IPS-18c (cell line): ENCODE data around the gene MAPK8.

Experiments used
- H3K4me3 ChIP-seq: 2 replicates; pipeline ENCODE4 v1.7.0; 2013; ENCODE audit warnings: low read depth, mild to moderate bottlenecking, low read length, moderate library complexity; ENCODE audit not compliant: insufficient read depth
- H3K9me3 ChIP-seq: one replicate; pipeline ENCODE4 v1.6.1; 2013; ENCODE audit warnings: mild to moderate bottlenecking, low read length, moderate library complexity; ENCODE audit not compliant: control insufficient read depth, insufficient read depth

Gene MAPK8

DNA sequence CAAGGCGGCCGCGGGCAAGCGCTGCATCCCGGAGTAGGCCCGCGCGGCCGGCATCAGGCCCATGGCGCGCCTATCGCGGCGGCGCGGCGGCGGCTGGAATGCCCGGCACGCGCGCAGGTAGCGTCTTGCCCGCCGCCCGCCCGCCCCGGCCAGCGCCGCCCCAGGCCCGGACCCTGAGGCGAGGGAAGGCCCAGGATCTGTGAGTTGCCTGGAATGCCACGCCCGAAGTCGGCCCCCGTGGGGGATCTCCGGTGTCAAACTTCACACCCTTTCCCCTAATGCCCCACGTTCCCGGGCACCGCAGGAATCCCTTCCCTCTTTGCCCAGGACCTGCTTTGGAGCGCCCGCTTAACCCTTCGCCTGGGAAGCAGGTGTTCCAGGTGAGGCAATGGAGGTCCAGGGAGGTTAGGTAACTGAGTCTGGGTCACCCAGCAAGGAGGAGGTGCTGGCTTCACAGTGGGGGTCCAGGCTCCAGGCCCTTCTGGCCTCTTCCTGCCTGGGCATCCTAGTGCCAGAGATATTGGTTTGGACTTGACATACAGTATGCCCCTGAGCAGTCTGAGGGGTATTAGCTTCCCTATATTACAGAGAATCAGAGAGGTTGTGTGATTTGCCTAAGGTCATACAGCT lies 160.2 kb downstream of the MAPK8 start:
- Histone ChIP-seq H3K4me3 (no peak overlapping the region), H3K9me3 (no peaks in the 10 kb centered on the region)

- no peaks in the 10 kb centered on the region for H3K9me3 ChIP-seq
Observed at GRCh38 chr10:48467669-48468068, 161.2 kb downstream of the MAPK8 start.

DNA sequence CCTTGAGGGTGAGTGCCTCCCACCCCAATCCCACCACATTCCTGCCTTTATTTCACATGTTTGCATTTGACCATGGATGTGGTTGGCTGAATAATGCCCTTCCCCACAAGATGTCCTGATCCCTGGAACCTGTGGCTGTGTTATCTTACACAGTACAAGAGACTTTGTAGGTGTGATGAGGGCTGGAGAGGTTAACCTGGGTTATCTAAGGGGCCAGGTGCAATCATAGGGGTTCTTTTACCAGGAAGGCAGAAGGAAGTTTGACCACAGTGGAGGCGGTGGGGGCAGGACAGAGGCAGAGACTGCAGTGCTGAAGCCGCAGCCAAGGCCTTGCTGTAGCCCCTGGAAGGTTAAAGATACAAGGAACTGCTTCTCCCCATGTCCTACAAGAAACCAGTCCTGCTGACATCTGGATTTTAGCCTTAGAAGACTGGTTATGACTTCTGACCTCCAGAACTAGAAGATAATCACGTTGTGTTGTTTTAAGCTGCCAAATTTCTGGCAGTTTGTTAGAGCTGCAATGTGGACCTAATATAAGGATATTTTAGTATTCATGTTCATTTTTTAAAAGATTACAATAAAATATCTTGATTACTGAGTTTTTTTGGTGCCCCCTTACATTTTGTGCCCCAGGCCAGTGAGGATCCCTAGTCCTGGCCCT lies 161.8 kb downstream of the MAPK8 start:
- no peaks in the 10 kb centered on the region for H3K9me3 ChIP-seq
- H3K4me3 ChIP-seq, result no peak overlapping the region

More at GRCh38 chr10:48467669-48468068, 161.2 kb downstream of the MAPK8 start:
- no peak overlapping the region for H3K4me3 ChIP-seq

DNA sequence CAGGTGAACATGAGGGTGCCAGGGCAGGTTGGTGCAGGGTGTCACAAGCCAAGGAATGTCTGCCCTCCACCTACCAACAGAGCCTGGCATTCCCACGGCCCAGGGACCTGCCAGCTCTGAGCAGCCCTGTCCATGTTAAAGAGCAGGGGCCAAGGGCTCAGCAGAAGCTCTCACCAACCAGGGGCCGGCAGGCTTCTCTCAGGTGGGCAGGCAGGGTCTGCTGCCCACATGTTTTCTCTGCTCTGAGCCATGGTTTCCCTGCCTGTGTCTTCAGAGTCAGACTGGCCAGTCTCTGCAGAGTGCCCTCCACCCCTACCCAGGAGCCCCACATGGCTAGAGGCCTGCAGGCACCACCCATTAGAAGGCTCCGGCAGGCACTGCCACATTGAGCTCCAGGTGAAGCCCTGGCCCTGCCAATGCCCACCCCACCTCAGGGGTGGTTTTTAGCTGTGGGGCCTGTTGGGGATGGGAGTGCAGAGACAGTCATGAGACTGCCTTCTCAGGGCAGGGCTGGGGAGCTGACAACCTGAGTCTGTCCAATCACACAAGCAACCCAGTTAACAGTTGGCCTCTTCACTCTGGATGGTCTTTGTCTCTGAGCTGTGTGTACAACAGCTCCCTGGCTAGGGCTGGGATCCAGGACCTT lies 162.5 kb downstream of the MAPK8 start:
- Histone ChIP-seq H3K9me3 (no peaks in the 10 kb centered on the region), H3K4me3 (no peak overlapping the region)

DNA sequence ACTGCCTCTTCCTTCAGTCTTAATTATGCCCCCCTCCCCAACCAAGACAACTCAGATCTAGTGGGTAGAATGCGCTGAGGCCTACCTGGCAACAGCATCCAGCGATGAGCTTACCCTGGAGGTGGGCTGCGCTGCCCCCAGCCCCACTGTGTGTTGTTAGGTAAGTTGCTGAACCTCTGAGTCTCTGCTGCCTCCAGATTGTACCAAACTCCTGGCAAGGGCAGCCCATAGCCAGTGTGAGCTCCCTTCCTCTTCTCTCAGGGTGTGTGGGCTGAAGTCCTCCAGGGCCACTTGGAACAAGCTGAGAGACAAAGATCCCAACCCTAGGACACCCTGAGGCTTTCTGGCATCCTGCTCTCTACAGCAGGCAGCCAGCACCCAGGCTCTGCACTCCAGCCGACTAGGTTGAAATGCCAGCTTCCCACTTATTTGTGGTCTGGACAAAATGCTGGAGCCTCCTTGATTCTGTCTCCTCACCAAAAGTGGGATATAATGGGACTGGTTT lies 163.1 kb downstream of the MAPK8 start:
- no peaks in the 10 kb centered on the region for H3K9me3 ChIP-seq
- H3K4me3 ChIP-seq, result no peak overlapping the region

GRCh38 chr10:48470115-48470892 lies 163.8 kb downstream of the MAPK8 start:
- H3K4me3 ChIP-seq, result no peak overlapping the region

GRCh38 chr10:48470893-48471805 lies 164.7 kb downstream of the MAPK8 start:
- Histone ChIP-seq H3K4me3 (no peak overlapping the region), H3K9me3 (no peaks in the 10 kb centered on the region)

More at GRCh38 chr10:48470115-48470892, 163.8 kb downstream of the MAPK8 start:
- H3K9me3 ChIP-seq, result no peaks in the 10 kb centered on the region

- H3K9me3 ChIP-seq, result no peaks in the 10 kb centered on the region
Observed at GRCh38 chr10:48472501-48473069, 166.1 kb downstream of the MAPK8 start.

GRCh38 chr10:48473704-48474103 lies 167.2 kb downstream of the MAPK8 start:
- no peaks in the 10 kb centered on the region for H3K9me3 ChIP-seq

More at GRCh38 chr10:48472501-48473069, 166.1 kb downstream of the MAPK8 start:
- H3K4me3 ChIP-seq, result no peak overlapping the region

DNA sequence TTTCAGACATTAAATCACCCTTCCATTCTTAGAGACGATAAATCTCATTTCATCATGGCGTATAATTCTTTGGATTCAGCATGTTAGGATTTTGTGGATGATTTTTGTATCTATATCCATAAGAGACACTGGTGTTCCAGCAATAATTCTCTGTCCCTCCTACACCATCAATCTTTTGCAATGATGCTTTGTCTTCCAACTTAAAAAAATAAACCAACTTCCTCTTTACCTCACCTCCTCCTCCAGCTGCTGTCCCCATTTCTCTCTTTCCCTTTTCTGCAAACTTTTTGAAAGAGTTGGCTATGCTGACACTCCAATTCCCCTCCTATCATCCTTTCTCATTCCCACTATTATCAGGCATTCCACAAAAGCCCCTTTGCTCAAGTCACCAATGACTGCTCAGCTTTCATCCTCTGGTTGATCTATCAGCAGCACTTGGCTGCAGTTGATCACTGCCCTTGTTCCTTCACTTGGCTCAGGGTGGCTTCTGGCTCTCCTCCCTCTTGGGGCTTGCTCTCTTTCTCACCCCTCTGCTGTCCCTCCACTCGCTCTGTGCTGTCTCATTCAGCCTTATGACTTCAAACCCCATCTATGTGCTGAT lies 168.4 kb downstream of the MAPK8 start:
- H3K9me3 ChIP-seq, result no peaks in the 10 kb centered on the region
- no peak overlapping the region for H3K4me3 ChIP-seq

More at GRCh38 chr10:48473704-48474103, 167.2 kb downstream of the MAPK8 start:
- H3K4me3 ChIP-seq, result no peak overlapping the region

GRCh38 chr10:48475943-48476278 lies 169.4 kb downstream of the MAPK8 start:
- Histone ChIP-seq H3K4me3 (no peak overlapping the region), H3K9me3 (no peaks in the 10 kb centered on the region)

GRCh38 chr10:48476279-48476982 lies 170.0 kb downstream of the MAPK8 start:
- Histone ChIP-seq H3K4me3 (no peak overlapping the region), H3K9me3 (no peaks in the 10 kb centered on the region)

DNA sequence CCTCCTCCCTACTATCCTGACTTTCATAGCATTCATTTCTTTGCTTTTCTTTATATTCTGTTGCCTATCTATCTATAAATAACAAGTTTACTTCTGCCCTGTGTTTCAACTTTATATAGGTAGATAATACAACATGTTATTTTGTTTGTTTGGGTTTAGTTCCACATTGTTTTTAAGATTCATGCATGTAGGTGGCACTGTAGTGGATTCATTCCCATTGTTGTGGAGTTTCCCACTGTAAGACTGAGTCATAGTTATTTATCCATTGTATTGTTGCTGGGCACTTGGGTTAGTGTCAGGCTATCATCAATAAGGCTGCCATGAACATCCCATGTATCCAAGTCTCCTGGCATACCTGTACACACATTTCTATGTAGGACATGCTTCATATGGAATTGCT lies 170.7 kb downstream of the MAPK8 start:
- H3K4me3 ChIP-seq, result no peak overlapping the region

DNA sequence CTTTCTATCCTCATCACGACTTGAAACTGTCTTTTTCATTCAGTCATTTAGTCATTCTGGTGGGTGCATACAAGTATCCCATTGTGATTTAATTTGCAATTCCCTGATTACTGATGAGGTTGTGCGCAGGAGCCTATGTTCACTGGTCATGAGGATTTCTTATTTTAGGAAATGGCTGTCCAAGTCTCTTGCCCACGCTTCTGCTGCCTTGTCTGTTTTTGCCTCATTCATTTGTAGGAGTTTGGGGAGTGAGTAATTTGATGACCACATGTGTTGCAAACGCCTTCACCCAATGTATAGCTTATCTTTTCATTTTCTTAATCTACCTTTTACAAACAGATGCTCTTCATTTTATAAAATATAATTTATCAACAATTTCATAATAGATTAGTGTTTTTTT lies 171.1 kb downstream of the MAPK8 start:
- Histone ChIP-seq H3K4me3 (no peak overlapping the region), H3K9me3 (no peaks in the 10 kb centered on the region)

More for the DNA sequence above, 170.7 kb downstream of the MAPK8 start:
- H3K9me3 ChIP-seq, result no peaks in the 10 kb centered on the region

DNA sequence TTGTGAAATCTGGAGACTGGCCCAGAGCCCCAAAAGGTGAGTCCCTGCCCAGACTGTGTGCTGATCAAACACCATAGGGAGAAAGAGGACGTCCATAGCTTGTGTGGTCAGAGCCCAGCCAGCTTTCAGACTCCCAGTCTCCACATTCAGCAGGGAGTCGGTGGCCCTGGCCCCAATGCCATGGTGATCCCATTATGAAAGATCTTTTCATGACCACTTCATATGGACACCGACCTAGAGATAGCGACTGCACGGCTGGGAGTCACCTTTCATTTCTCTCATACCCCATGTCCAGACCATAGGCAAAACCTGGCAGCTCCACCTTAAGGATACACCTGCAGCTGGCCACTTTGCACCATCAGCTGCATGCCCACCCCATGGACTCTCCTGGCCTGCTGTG lies 172.0 kb downstream of the MAPK8 start:
- no peak overlapping the region for H3K4me3 ChIP-seq
- H3K9me3 ChIP-seq, result no peaks in the 10 kb centered on the region
